Stimulated activated CD8-positive, alpha-beta memory T cell treated with anti-CD3 and anti-CD28 coated beads, Interleukin-7, amount 100 ng/mL, for 24 hours (primary cell): ENCODE measurements around the gene CPE.
"Not testable (repeated sequence)": the region's sequence is repeated elsewhere in the genome, so short reads cannot be mapped to it uniquely, and the experiment has no call there.

Experiments
- DNase-seq: peaks from one replicate; pipeline ENCODE4 v3.0.0-alpha.2; 2020; ENCODE audit warnings: low read depth

The CPE gene

GRCh38 chr4:165464813-165465381 is 86.1 kb downstream of the CPE start:
- DNase-seq: no peak

GRCh38 chr4:165470009-165470408 is 91.2 kb downstream of the CPE start:
- no peak for DNase-seq

- no peak for DNase-seq
These were observed 94.3 kb downstream of the CPE start for GRCh38 chr4:165472943-165473676.

GRCh38 chr4:165474784-165475705 is 96.2 kb downstream of the CPE start:
- no peak for DNase-seq

- no peak for DNase-seq
These were observed 96.9 kb downstream of the CPE start for GRCh38 chr4:165475706-165476070.

GRCh38 chr4:165476214-165477098 is 97.6 kb downstream of the CPE start:
- DNase-seq: no peak

- DNase-seq: no peak
These were observed 99.0 kb downstream of the CPE start for GRCh38 chr4:165477799-165478198.

- no peak for DNase-seq
These were observed 99.5 kb downstream of the CPE start for GRCh38 chr4:165478260-165478659.

- DNase-seq: no peak
These were observed 102.4 kb downstream of the CPE start for GRCh38 chr4:165481053-165481835.

GRCh38 chr4:165489786-165490185 is 111.0 kb downstream of the CPE start:
- no peak for DNase-seq

GRCh38 chr4:165492583-165492982 is 113.8 kb downstream of the CPE start:
- DNase-seq: not testable (repeated sequence)

GRCh38 chr4:165493359-165493758 is 114.6 kb downstream of the CPE start:
- peak; percentile 38 for DNase-seq

GRCh38 chr4:165502916-165503907 is 124.4 kb downstream of the CPE start:
- DNase-seq: no peak

- DNase-seq: no peak
These were observed 125.4 kb downstream of the CPE start for GRCh38 chr4:165504184-165504583.

- no peak for DNase-seq
These were observed 127.4 kb downstream of the CPE start for GRCh38 chr4:165505958-165506837.

GRCh38 chr4:165506849-165507248 is 128.0 kb downstream of the CPE start:
- DNase-seq: no peak

- no peak for DNase-seq
These were observed 128.6 kb downstream of the CPE start for GRCh38 chr4:165507381-165507780.

GRCh38 chr4:165508372-165509120 is 129.7 kb downstream of the CPE start:
- no peak for DNase-seq
